Stimulated activated CD4-positive, alpha-beta T cell treated with anti-CD3 and anti-CD28 coated beads, Interleukin-2, amount 100 ng/mL, for 24 hours (primary cell): ENCODE results near the gene LSR.

Experiments
- DNase-seq, 2 donors: peaks; one replicate each; pipeline ENCODE4 v3.0.0-alpha.2; 2020

Gene LSR

GRCh38 chr19:35249146-35249847 lies 495 bp downstream of the LSR start:
- DNase-seq = no peak

GRCh38 chr19:35249848-35250711 lies 1.3 kb downstream of the LSR start:
- no peak for DNase-seq

- no peak for DNase-seq
Measured at GRCh38 chr19:35251456-35251855, 2.7 kb downstream of the LSR start.

GRCh38 chr19:35253316-35254286 lies 4.8 kb downstream of the LSR start:
- no peak for DNase-seq

- DNase-seq = peak in 1 of 2 donors; percentile 13
Measured at GRCh38 chr19:35254341-35255297, 5.8 kb downstream of the LSR start.

GRCh38 chr19:35256566-35256965 lies 7.8 kb downstream of the LSR start:
- no peak for DNase-seq

GRCh38 chr19:35257113-35257461 lies 8.3 kb downstream of the LSR start:
- no peak for DNase-seq

GRCh38 chr19:35260694-35261304 lies 12.0 kb downstream of the LSR start:
- no peak for DNase-seq

GRCh38 chr19:35261356-35262100 lies 12.7 kb downstream of the LSR start:
- DNase-seq = no peak

- no peak for DNase-seq
Measured at GRCh38 chr19:35262101-35262761, 13.4 kb downstream of the LSR start.

GRCh38 chr19:35264268-35265125 lies 15.7 kb downstream of the LSR start:
- no peak for DNase-seq

GRCh38 chr19:35265126-35265899 lies 16.5 kb downstream of the LSR start:
- no peak for DNase-seq

GRCh38 chr19:35265900-35266519 lies 17.2 kb downstream of the LSR start:
- no peak for DNase-seq

- DNase-seq = no peak
Measured at GRCh38 chr19:35266520-35267352, 17.9 kb downstream of the LSR start.

GRCh38 chr19:35267353-35267817 lies 18.6 kb downstream of the LSR start:
- DNase-seq = peak; percentile 55

- DNase-seq = peak; percentile 76
Measured at GRCh38 chr19:35267818-35268535, 19.2 kb downstream of the LSR start.
